ENCODE data around the gene MORC2. TPM values are rescaled to one million over a fixed set of nuclear protein-coding genes. Genes with fewer than 3 reads are reported as not detected.
A peak's percentile ranks its signal among the peaks of the same experiment; 100 is the strongest.

Gene MORC2
- total RNA-seq, 1 donor from 2014 or later, result 50.1 TPM

DNA sequence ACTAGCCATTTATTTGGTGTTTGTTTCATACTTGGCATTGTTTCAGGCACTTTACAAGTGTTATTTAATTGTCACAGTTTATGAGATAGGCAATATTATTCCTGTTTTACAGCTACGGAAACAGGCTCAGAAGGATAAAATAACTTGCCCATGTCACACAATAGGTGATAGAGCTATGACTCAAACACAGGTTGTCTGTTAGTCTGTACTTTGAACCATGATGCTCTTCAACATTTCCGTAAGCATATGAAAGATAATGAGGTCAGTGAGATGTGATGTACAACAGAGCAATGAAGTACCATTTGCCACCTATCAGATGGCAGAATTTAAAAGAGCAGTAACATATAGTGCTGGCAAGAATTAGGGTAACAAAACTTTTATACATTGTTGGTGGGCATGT lies 15.7 kb upstream of the MORC2 start:
- H3K9me3 Mint-ChIP-seq (ENCODE audit: low read depth), result peaks cover 41% of the 10 kb centered on the region
- H3K27ac Mint-ChIP-seq, result no peak overlapping the region
- TF ChIP-seq, protein P1, sequence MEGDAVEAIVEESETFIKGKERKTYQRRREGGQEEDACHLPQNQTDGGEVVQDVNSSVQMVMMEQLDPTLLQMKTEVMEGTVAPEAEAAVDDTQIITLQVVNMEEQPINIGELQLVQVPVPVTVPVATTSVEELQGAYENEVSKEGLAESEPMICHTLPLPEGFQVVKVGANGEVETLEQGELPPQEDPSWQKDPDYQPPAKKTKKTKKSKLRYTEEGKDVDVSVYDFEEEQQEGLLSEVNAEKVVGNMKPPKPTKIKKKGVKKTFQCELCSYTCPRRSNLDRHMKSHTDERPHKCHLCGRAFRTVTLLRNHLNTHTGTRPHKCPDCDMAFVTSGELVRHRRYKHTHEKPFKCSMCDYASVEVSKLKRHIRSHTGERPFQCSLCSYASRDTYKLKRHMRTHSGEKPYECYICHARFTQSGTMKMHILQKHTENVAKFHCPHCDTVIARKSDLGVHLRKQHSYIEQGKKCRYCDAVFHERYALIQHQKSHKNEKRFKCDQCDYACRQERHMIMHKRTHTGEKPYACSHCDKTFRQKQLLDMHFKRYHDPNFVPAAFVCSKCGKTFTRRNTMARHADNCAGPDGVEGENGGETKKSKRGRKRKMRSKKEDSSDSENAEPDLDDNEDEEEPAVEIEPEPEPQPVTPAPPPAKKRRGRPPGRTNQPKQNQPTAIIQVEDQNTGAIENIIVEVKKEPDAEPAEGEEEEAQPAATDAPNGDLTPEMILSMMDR (IDR thresholded peaks at IDR 0.05; ENCODE audit: unreplicated experiment), result no peak

DNA sequence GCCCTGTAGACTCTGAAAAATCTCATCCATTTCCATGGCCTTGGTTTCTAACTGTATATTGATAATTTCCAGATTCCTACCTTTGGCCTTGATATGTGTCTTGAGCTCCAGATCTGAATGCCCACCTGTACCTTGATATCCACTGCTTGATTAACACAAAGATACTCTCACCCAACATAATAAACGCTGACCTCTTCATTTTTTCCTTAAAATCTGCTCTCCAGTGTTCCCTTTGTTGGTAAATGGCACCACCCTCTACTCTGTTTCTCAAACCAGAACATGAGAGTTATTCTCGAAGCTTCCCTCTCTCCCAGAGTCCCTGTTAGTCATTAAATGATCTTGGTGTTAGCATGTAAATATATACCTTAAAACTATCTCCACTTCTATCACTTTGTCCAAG lies 13.9 kb upstream of the MORC2 start:
- no peak for DNase-seq (ENCODE audit: low spot score, unreplicated experiment)
- Mint-ChIP-seq H3K9me3 (ENCODE audit: low read depth) (peaks cover 53% of the 10 kb centered on the region), H3K27me3 (no peaks in the 10 kb centered on the region), H3K4me3 (ENCODE audit: low read depth) (no peak overlapping the region), H3K27ac (no peak overlapping the region), H3K4me1 (ENCODE audit: low read depth) (peaks cover 4% of the 10 kb centered on the region), H3K36me3 (ENCODE audit: insufficient read depth) (peaks cover 48% of the 10 kb centered on the region)
- TF ChIP-seq, protein P1 (IDR thresholded peaks at IDR 0.05; ENCODE audit: unreplicated experiment), result no peak

More for the DNA sequence above, 15.7 kb upstream of the MORC2 start:
- Mint-ChIP-seq H3K36me3 (ENCODE audit: insufficient read depth) (peaks cover 36% of the 10 kb centered on the region), H3K27me3 (no peaks in the 10 kb centered on the region), H3K4me1 (ENCODE audit: low read depth) (peaks cover 4% of the 10 kb centered on the region), H3K4me3 (ENCODE audit: low read depth) (no peak overlapping the region)
- DNase-seq (ENCODE audit: low spot score, unreplicated experiment), result no peak

DNA sequence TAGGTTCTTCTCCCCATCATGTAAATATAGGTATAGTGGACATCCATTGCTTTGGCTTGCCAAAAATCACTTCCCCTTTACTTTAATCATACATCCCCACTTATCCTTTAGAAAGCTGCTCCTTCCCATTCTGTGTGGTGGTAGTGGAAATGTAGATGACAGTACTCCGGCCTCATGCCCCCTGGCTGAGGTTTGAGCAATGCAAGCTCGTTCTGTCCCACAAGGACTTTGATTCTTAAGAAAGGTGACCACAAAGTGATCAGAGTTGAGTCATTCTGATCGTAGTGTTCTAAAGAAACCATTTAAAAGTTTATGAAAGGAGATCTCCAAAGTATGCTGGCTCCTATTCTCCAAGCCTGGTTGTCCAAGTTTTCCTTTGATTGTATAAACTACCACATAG lies 11.4 kb upstream of the MORC2 start:
- no peak for DNase-seq (ENCODE audit: low spot score, unreplicated experiment)
- Mint-ChIP-seq H3K27me3 (no peaks in the 10 kb centered on the region), H3K27ac (no peak overlapping the region), H3K36me3 (ENCODE audit: insufficient read depth) (peaks cover 68% of the 10 kb centered on the region), H3K4me1 (ENCODE audit: low read depth) (no peaks in the 10 kb centered on the region), H3K4me3 (ENCODE audit: low read depth) (no peak overlapping the region), H3K9me3 (ENCODE audit: low read depth) (peaks cover 70% of the 10 kb centered on the region)
- TF ChIP-seq, protein P1 (IDR thresholded peaks at IDR 0.05; ENCODE audit: unreplicated experiment), result no peak

DNA sequence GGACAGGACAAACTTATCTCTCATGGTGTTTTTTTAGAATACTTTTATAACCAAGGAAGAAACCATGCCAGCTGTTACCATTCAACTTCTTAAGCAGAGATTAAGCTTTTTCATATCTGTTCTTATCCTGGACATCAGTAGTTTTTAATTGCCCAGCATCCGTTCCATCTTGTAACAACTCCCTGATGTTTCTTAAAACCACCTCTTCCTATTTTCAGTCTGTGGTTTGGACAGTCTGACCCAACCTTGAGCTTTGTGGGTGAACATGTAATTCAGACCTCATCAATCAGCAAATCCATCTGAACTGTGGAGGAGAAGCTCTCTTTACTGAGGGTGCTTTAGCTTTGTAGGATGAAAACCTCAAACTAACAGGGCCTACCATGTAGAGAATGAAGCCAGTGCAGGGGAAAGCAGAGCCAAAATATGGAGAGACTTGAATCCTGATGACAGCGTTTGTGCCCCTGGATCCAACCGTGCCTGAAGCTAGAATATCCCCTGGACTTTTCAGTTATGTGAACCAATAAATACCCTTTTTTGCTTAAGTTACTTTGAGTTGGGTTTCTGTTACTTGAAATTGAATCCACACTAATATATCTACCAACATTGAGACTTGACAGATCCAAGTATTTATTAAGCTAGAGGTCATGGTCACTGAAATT lies 9.9 kb upstream of the MORC2 start:
- TF ChIP-seq, protein P1 (IDR thresholded peaks at IDR 0.05; ENCODE audit: unreplicated experiment), result no peak
- H3K9me3 Mint-ChIP-seq (ENCODE audit: low read depth), result peaks cover 63% of the 10 kb centered on the region
- H3K27ac Mint-ChIP-seq, result no peak overlapping the region
- no peaks in the 10 kb centered on the region for H3K27me3 Mint-ChIP-seq
- H3K36me3 Mint-ChIP-seq (ENCODE audit: insufficient read depth), result peaks cover 73% of the 10 kb centered on the region
- no peaks in the 10 kb centered on the region for H3K4me1 Mint-ChIP-seq (ENCODE audit: low read depth)
- no peak overlapping the region for H3K4me3 Mint-ChIP-seq (ENCODE audit: low read depth)
- no peak for DNase-seq (ENCODE audit: low spot score, unreplicated experiment)

DNA sequence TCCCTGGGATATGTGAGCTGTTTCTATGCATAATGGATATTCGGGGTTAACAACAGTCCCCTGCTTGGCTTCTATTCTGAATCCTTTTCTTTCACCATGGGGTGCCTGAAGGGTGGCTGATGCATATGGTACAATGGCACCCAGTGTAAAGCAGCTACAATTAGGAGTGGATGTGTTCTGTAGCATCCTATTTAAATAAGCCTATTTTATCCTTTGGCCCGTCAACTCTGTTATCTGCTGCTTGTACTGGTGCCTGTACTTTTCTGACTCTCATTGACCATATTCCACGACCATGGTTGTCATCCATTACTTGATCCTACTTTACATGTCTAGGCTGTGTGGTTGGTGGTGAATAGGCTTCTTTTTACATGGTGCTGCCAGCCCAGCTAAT lies 1.8 kb upstream of the MORC2 start:
- Mint-ChIP-seq H3K9me3 (ENCODE audit: low read depth) (peaks cover 38% of the 10 kb centered on the region), H3K27ac (peak overlapping the region; percentile 94), H3K4me3 (ENCODE audit: low read depth) (peak overlapping the region; percentile 89), H3K4me1 (ENCODE audit: low read depth) (peaks cover 8% of the 10 kb centered on the region), H3K27me3 (no peaks in the 10 kb centered on the region), H3K36me3 (ENCODE audit: insufficient read depth) (peaks cover 79% of the 10 kb centered on the region)
- no peak for DNase-seq (ENCODE audit: low spot score, unreplicated experiment)
- TF ChIP-seq, protein P1 (IDR thresholded peaks at IDR 0.05; ENCODE audit: unreplicated experiment), result no peak
